NCI-H2196 treated with DMSO at 0.1 percent for 48 hours (cell line): ENCODE measurements around the gene DESI1.
A peak's percentile ranks its signal among the peaks of the same experiment; 100 is the strongest.
"Not testable (repeated sequence)": the region's sequence is repeated elsewhere in the genome, so short reads cannot be mapped to it uniquely, and the experiment has no call there.

Experiments used
- DNase-seq: peaks from one replicate; lab custom pipeline; 2025; ENCODE audit not compliant: unreplicated experiment; lab: John Stamatoyannopoulos, UW

Gene DESI1

GRCh38 chr22:41589391-41590241 is 31.2 kb downstream of the DESI1 start, which contains the start of gene PMM1:
TSS of gene PMM1 (minus strand) at chr22:41589840. CDS start at chr22:41589805, 35 bp downstream.
- DNase-seq: peak; percentile 100

DNA sequence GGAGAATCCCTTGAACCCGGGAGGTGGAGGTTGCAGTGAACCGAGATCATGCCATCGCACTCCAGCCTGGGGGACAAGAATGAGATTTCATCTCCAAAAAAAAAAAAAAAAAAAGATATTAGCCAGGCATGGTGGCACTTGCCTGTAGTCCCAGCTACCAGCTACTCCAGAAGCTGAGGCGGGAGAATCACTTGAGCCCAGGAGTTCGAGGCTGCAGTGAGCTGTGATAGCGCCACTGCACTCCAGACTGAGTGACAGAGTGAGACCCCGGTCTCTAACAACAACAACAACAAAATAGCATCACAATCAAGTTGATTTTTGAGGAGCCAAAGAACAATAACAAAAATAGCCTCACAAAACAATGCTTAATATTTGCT is 33.5 kb downstream of the DESI1 start:
- DNase-seq: no peak

- no peak for DNase-seq
Measured at GRCh38 chr22:41585898-41586297, 34.9 kb downstream of the DESI1 start.

DNA sequence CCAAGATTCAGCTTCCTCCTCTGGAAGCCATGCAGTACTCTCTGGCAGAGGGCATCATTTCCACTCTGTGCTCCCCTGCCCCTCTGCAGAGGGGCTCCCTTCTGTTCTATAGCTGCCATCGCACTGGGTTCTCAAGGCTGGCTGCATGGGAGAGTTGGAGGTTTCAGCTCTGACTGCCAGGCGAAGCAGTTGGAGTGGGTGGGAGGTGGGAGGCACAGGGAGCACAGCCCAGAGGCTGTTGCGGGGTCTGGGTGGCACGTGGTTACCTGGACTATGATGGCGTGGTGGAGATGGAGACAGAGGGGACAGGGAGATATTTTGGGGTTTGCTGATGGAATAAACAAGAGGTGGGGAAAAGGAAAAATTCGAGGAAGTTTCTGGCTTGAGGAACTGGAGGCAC is 36.0 kb downstream of the DESI1 start:
- no peak for DNase-seq

DNA sequence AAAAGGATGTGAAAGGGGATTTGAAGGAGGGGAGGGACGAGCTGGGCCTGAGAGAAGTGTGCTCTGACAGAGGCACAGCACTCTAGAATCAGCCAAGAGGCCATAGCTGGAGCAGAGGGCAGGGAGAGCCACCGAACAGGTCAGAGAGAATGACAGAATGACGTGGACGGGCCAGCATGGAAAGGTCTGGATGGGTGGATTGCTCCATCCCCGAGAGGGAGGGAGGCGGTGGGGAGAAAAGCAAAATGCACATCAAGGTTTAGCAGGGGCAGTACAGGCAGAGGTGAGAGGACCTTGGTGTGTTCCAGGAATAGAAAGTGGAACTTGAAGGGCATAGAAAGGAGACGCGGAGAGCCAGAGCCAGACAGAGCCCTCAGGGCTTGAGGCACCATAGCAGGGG is 38.1 kb downstream of the DESI1 start:
- no peak for DNase-seq

- DNase-seq: no peak
Measured at GRCh38 chr22:41579997-41580355, 40.9 kb downstream of the DESI1 start.

DNA sequence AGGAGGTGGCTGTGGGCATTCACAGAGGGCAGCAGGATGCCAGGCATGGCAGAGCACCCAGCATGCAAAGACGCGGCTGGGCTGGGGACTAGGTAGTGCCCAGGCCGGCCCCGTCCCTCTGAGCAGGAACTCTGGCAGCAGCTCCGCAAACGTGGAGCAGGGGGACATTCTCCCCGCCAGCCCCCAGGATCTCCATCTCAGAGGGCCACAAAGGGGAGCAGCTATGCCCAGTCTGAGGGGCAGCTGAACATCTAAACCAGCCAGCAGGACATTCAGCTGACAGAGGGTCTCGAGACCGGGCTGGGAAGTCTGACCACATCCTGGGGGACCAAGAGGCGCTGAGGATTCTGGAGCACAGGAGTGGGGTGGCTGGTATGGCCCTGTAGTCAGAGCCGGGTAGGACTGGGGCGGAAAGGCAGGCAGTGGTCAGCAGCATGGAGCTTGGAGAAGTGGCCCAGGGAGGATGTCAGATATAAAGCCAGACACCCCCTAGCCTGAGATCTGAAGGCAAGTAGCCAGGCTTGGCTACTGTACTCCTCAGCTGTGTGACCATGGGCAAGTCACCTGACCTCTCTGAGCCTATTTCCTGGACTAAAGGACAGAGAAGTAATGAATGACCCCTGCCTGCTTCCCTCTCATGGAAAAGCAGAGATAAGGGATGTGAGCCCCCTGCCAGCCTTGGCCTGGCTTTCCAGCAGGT is 41.4 kb downstream of the DESI1 start:
- no peak for DNase-seq

DNA sequence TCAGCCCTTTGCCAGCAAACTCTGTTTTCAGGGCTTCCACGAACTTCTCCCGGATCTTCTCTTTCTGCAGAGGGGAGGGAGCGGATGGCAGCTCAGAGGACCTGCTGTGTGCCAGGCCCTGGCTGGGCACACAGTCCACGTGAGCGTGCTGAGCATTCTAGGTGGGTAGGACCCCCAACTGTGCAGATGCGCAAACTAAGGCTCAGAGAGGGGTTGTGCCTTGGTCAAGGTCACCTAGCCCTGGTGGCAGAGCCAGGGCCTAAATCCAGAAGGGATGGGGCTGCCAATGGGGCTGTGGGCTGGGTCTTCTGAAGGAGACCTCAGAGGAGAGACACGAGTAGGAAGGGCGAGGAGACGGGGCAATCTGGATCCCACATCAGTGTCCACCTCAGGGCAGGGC is 42.0 kb downstream of the DESI1 start:
- no peak for DNase-seq

DNA sequence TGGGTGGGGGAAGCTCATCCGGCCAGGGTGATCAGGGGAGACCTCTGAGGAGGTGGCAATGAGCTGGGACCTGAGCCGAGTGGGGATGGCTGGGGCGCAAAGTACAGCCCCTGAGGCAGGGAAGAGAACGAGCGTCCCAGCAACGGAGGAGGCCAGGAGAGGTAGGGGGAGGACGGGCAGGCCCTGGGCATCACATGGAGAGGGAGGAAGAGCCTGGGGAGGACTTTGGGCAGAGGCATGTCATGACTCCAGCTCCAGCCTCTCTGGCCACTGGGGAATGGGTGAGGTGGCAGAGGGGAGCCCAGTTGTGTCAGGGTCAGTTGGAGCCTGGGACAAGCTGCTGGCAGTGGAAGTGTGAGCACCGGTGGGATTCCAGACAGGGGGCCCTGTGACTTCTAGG is 42.7 kb downstream of the DESI1 start:
- DNase-seq: no peak

DNA sequence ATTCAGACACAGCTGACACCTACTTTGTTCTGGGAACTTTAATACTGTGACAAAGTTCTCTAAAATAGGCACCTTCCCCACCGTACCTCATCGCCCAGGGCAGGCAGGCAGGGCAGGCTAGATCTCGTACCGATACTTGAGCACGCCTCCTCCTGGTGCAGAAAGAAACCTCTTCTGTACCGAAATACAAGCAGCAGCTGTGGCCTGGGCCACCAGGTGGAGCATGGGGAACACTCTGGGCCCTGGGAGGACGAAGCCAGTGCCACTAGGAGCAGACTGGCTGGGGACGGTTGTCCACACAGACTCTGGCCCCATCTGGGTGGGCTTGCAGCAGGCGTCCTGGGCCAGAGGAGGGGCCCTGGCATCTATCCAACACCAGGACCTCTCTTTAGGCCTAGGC is 44.0 kb downstream of the DESI1 start:
- DNase-seq: no peak

- no peak for DNase-seq
Measured at GRCh38 chr22:41575533-41575932, 45.3 kb downstream of the DESI1 start.

DNA sequence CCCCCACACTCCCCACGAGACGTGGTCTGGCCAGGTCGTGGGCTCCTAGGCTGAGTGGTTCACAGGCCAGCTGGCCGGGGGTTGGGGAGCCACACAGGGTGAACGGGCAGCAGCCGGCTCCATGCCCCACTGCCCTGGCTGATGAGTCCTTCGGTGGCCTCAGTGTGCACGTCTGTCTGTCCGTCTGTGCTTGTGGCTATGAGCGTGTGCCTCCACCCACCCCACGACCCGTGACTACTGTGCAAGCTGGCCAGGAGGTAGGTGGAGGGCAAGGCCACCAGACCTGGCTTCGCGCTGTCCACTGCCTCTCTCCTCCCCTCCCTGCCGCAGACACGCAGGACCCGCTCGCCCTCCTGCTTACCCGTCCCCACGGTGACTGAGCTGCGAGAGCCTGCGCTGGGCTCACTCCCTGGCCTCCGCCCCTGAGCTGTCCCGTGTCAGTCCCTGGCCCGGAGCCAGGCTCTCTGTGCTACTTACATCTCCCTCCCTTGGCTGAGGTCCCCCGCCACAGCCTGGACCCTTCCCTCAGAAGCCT is 45.9 kb downstream of the DESI1 start:
- no peak for DNase-seq

- no peak for DNase-seq
Measured at GRCh38 chr22:41573677-41574076, 47.2 kb downstream of the DESI1 start.

DNA sequence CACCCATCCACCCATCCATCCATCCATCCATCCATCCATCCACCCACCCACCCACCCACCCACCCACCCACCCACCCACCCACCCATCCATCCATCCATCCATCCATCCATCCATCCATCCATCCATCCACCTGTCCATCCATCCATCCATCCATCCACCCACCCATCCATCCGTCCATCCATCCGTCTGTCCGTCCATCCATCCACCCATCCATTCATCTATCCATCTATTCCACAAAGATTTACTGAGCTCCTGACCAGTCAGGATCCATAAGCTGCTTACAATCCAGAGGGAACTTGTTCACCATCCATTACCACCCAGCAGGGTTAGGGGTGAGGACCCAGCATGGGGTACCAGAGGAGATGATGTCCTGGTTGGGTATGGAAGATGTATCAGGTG is 48.5 kb downstream of the DESI1 start:
- not testable (repeated sequence) for DNase-seq

- no peak for DNase-seq
Measured at GRCh38 chr22:41571786-41572185, 49.1 kb downstream of the DESI1 start.

DNA sequence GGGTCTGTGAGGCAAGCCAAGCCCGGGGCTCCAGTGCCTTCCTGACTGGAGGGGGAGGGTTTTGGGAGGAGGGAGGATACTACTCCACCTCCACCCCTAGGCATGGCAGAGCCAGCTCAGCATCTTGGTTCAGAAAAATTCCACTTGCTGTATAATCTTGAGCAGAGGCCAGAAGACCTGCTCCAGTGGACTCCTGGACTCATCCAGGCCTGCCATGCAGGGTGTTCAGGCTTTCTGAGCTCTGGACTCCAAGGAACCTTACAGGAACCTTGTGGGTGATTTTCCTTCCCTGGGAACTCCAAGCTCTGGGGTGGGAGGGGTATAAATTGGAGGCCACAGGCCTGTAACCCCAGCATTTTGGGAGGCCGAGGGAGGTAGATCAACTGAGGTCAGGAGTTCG is 50.6 kb downstream of the DESI1 start:
- DNase-seq: no peak

GRCh38 chr22:41568811-41569210 is 52.0 kb downstream of the DESI1 start:
- DNase-seq: no peak

DNA sequence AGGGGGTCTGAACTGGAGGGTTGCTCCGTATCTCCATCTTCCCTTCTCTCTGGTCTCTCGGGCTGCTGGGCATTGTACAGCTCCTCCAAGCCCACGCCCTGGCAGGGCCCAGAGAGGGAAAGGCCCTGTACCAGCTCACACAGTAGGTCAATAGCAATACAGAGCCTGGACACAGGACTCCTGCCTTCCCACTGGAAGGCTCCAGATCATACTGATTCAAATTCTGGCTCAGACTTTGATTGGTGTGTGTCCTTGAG is 53.4 kb downstream of the DESI1 start:
- DNase-seq: no peak

- DNase-seq: no peak
Measured at GRCh38 chr22:41565403-41566054, 55.3 kb downstream of the DESI1 start.

GRCh38 chr22:41564563-41564962 is 56.3 kb downstream of the DESI1 start:
- no peak for DNase-seq

DNA sequence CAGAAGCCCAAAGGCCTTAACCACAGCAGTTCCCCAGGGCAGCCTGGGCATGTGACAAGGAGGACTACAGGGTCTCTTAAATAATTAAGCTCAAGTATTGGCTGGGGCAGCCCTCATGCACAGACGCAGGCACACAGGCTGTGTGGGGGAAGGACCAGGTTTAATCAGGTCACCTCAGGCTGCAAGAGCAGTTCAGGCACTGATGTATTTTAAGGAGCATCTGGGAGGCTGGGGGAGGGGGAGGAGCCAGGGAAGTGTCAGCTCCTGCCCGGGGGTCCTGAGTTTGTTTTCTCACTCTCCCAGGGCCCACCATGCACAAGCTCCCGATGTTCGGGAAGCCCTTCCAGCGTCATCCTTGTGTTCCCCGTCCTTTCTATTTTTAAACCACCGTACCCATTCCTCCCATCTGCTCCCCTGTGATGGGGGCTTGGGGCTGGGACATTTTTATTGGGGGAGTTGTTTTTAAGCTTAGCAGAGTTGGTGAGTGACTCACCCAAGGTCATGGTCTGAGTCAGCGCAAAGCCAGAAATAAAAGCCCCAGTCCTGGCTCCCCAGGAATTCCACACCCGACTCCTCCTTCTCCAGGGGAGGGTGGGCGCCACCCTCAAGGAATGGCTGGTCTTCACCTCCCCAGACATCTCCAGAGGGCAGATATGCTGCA is 57.7 kb downstream of the DESI1 start:
- DNase-seq: no peak

DNA sequence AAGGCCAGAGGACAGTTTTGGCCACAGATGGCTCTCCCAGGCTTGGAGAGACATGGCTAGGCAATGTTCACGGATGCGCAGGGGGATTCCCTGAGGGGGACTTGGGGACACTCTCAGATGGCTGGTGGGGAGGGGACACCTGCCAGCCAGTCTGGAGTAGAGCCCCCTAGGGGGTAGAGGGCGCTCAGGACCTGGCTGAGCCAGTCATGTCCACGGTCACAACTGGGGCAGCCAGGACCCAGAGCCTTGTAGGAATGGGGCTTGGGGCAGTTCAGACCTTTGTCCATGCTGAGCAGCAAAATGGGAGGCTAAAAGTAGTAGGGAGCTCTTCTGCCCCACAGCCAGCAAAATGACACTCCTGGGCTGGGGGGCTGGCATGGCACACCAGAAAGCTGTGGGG is 58.4 kb downstream of the DESI1 start:
- no peak for DNase-seq
